Measurements from ENCODE around the gene C9orf57.
"Not testable (repeated sequence)": the region's sequence is repeated elsewhere in the genome, so short reads cannot be mapped to it uniquely, and the experiment has no call there.

- TF ChIP-seq CTCF (conservative IDR thresholded peaks at IDR 0.05 in 1 of 2, IDR thresholded peaks at IDR 0.05 in 1 of 2; ENCODE audit: extremely low read depth in 1 of 2, insufficient read depth in 1 of 2, low read depth in 1 of 2, low read length in 2 of 2); EZH2 (IDR thresholded peaks at IDR 0.05; ENCODE audit: borderline replicate concordance, low read length): not testable (repeated sequence)
These were observed 14.3 kb upstream of the C9orf57 start for GRCh38 chr9:72074666-72075065.

Measured in mammary epithelial cell (primary cell).